ENCODE measurements around the gene CYP24A1.

- TF ChIP-seq CTCF (IDR thresholded peaks at IDR 0.05) (no peak), POLR2A (IDR thresholded peaks at IDR 0.05) (no peak), POLR2AphosphoS5 (IDR thresholded peaks at IDR 0.05) (no peak)
These were observed 10.4 kb downstream of the CYP24A1 start for GRCh38 chr20:54163402-54163801.
